ENCODE measurements around the gene NEURL1B.

NEURL1B gene

GRCh38 chr5:172732201-172732865 lies 91.3 kb downstream of the NEURL1B start:
- DNase-seq (ENCODE audit: low read depth): no peak

- peak; percentile 99 for DNase-seq (ENCODE audit: low read depth)
These were observed 92.3 kb downstream of the NEURL1B start for GRCh38 chr5:172733131-172733973.

- DNase-seq (ENCODE audit: low read depth): no peak
These were observed 92.9 kb downstream of the NEURL1B start for GRCh38 chr5:172733974-172734346.

GRCh38 chr5:172735141-172735831 lies 94.2 kb downstream of the NEURL1B start:
- no peak for DNase-seq (ENCODE audit: low read depth)

- no peak for DNase-seq (ENCODE audit: low read depth)
These were observed 95.6 kb downstream of the NEURL1B start for GRCh38 chr5:172736508-172737135.

GRCh38 chr5:172739375-172739774 lies 98.3 kb downstream of the NEURL1B start:
- no peak for DNase-seq (ENCODE audit: low read depth)

GRCh38 chr5:172740428-172741205 lies 99.6 kb downstream of the NEURL1B start:
- DNase-seq (ENCODE audit: low read depth): peak; percentile 90
